IgD-negative memory B cell (primary cell): ENCODE data around the gene SOCS2. TPM values are rescaled to one million over a fixed set of nuclear protein-coding genes. Genes with fewer than 3 reads are reported as not detected.
"Not testable (repeated sequence)": the region's sequence is repeated elsewhere in the genome, so short reads cannot be mapped to it uniquely, and the experiment has no call there.

Source experiments
- H3K27ac Mint-ChIP-seq, 3 donors: one replicate each; pipeline ENCODE4 v1.8.0; 2020 to 2022; ENCODE audit warnings: mild to moderate bottlenecking in 3 of 3, mixed read lengths in 3 of 3, moderate library complexity in 1 of 3
- H3K27me3 Mint-ChIP-seq: one replicate; pipeline ENCODE4 v1.8.0; 2021; ENCODE audit warnings: mixed read lengths
- H3K36me3 Mint-ChIP-seq: one replicate; pipeline ENCODE4 v1.8.0; 2020; ENCODE audit warnings: mild to moderate bottlenecking, mixed read lengths
- H3K4me1 Mint-ChIP-seq, 3 donors: one replicate each; pipeline ENCODE4 v1.8.0; 2020 to 2022; ENCODE audit warnings: mixed read lengths in 3 of 3, mild to moderate bottlenecking in 1 of 3
- H3K4me3 Mint-ChIP-seq, 4 donors: one replicate each; pipeline ENCODE4 v1.8.0; 2020 to 2022; ENCODE audit warnings: mild to moderate bottlenecking in 4 of 4, mixed read lengths in 4 of 4, moderate library complexity in 3 of 4
- H3K9me3 Mint-ChIP-seq, 3 donors: one replicate each; pipeline ENCODE4 v1.8.0; 2020 to 2021; ENCODE audit warnings: mixed read lengths in 3 of 3, mild to moderate bottlenecking in 1 of 3
- polyA plus RNA-seq: library from polyadenylated mRNA; unstranded; fragments of 300-500 nt; fragmentation: Illumina TruSeq; gene quantifications from one replicate; pipeline ENCODE4 v1.2.3, GENCODE V29; 2021

Gene SOCS2
- polyA plus RNA-seq, 1 donor from 2014 or later, result 0.51 TPM

- Mint-ChIP-seq H3K4me3 (no peak overlapping the region), H3K27me3 (no peaks in the 10 kb centered on the region), H3K36me3 (peaks cover 2% of the 10 kb centered on the region), H3K4me1 (no peaks in the 10 kb centered on the region), H3K9me3 (peaks cover 0 to 1% (median 0%) of the 10 kb centered on the region in 3 donors), H3K27ac (no peak overlapping the region)
These were observed 52.3 kb downstream of the SOCS2 start for GRCh38 chr12:93624595-93625294.

GRCh38 chr12:93625295-93625645 lies 52.8 kb downstream of the SOCS2 start:
- H3K27me3 Mint-ChIP-seq, H3K4me1 Mint-ChIP-seq, H3K9me3 Mint-ChIP-seq, H3K36me3 Mint-ChIP-seq, H3K4me3 Mint-ChIP-seq: not testable (repeated sequence)
- peak overlapping the region in 1 of 3 donors; percentile 13 for H3K27ac Mint-ChIP-seq

GRCh38 chr12:93626160-93626559 lies 53.7 kb downstream of the SOCS2 start:
- Mint-ChIP-seq H3K27me3 (no peaks in the 10 kb centered on the region), H3K9me3 (peaks cover 0 to 2% (median 0%) of the 10 kb centered on the region in 3 donors), H3K4me1 (no peaks in the 10 kb centered on the region), H3K36me3 (peaks cover 2% of the 10 kb centered on the region), H3K4me3 (no peak overlapping the region), H3K27ac (no peak overlapping the region)

Other genes starting within 250 kb of the SOCS2 start
- 99.0 TPM for gene NUDT4, start 194.8 kb upstream of the SOCS2 start, polyA plus RNA-seq
- gene UBE2N, start 130.7 kb upstream of the SOCS2 start, polyA plus RNA-seq, result 245 TPM
- gene MRPL42, start 105.2 kb upstream of the SOCS2 start, polyA plus RNA-seq, result 84.5 TPM
- 9.4 TPM for gene CRADD, start 104.7 kb downstream of the SOCS2 start, polyA plus RNA-seq